GM23338 (cell line): ENCODE measurements around the gene SLC35F4. TPM values are rescaled to one million over a fixed set of nuclear protein-coding genes. Genes with fewer than 3 reads are reported as not detected.

Experiments
- ATAC-seq: fragments of 200-7000 bp; cut with Tn5 transposase; 3 replicates; pipeline ENCODE4 v1.9.1; 2020
- DNase-seq: peaks from one replicate; pipeline ENCODE4 v3.0.0-alpha.2; 2015; ENCODE audit warnings: low spot score
- H2AFZ ChIP-seq: fragments of 200-600 bp; sonication (generic); 2 replicates; pipeline ENCODE4 v1.8.0; 2016; ENCODE audit warnings: antibody characterized with exemption, mild to moderate bottlenecking, moderate library complexity
- H3F3A ChIP-seq: fragments of 200-600 bp; sonication (generic); replicated peaks from 2 replicates; pipeline ENCODE4 v1.8.0; 2017; ENCODE audit warnings: antibody characterized with exemption, mixed run types, low read depth
- H3K27ac ChIP-seq: fragments of 200-600 bp; sonication (generic); 2 replicates; pipeline ENCODE4 v1.6.1; 2016; ENCODE audit warnings: low read depth
- H3K27me3 ChIP-seq: fragments of 200-600 bp; sonication (generic); 2 replicates; pipeline ENCODE4 v1.8.0; 2016; ENCODE audit warnings: mild to moderate bottlenecking, mixed run types, moderate library complexity; ENCODE audit not compliant: insufficient read depth
- H3K36me3 ChIP-seq: fragments of 200-600 bp; sonication (generic); 2 replicates; pipeline ENCODE4 v1.8.0; 2016; ENCODE audit warnings: mild to moderate bottlenecking; ENCODE audit not compliant: insufficient read depth
- H3K4me1 ChIP-seq: fragments of 200-600 bp; sonication (generic); 2 replicates; pipeline ENCODE4 v1.8.0; 2016; ENCODE audit warnings: mild to moderate bottlenecking, moderate library complexity; ENCODE audit not compliant: insufficient read depth
- H3K4me2 ChIP-seq: fragments of 200-600 bp; sonication (generic); 2 replicates; pipeline ENCODE4 v1.7.1; 2017; ENCODE audit warnings: mixed run types
- H3K4me3 ChIP-seq: fragments of 200-600 bp; sonication (generic); 2 replicates; pipeline ENCODE4 v1.6.1; 2016; ENCODE audit warnings: mixed run types
- H3K79me2 ChIP-seq: fragments of 200-600 bp; sonication (generic); replicated peaks from 2 replicates; pipeline ENCODE4 v1.8.0; 2017; ENCODE audit warnings: mild to moderate bottlenecking; ENCODE audit not compliant: insufficient read depth
- H3K9me2 ChIP-seq: fragments of 200-600 bp; sonication (generic); 2 replicates; pipeline ENCODE4 v1.8.0; 2017; ENCODE audit not compliant: insufficient read depth
- H4K20me1 ChIP-seq: fragments of 200-600 bp; sonication (generic); replicated peaks from 2 replicates; pipeline ENCODE4 v1.8.0; 2017; ENCODE audit warnings: mild to moderate bottlenecking; ENCODE audit not compliant: insufficient read depth
- H3K27ac Mint-ChIP-seq: 2 replicates; pipeline ENCODE4 v1.8.0; 2020; ENCODE audit warnings: inconsistent platforms, mild to moderate bottlenecking, moderate library complexity, mixed read lengths
- H3K27me3 Mint-ChIP-seq: 3 replicates; pipeline ENCODE4 v1.8.0; 2022; ENCODE audit warnings: low read depth, mild to moderate bottlenecking, moderate library complexity, mixed read lengths, inconsistent platforms; ENCODE audit not compliant: insufficient read depth, poor library complexity
- H3K36me3 Mint-ChIP-seq: 3 replicates; pipeline ENCODE4 v1.8.0; 2021; ENCODE audit warnings: low read depth, mild to moderate bottlenecking, inconsistent platforms, moderate library complexity, mixed read lengths
- H3K4me1 Mint-ChIP-seq: 3 replicates; pipeline ENCODE4 v1.8.0; 2020; ENCODE audit warnings: mild to moderate bottlenecking, inconsistent platforms, mixed read lengths
- H3K4me3 Mint-ChIP-seq: 3 replicates; pipeline ENCODE4 v1.8.0; 2021; ENCODE audit warnings: moderate library complexity, mild to moderate bottlenecking, inconsistent platforms, mixed read lengths
- H3K9me3 Mint-ChIP-seq: 3 replicates; pipeline ENCODE4 v1.8.0; 2020; ENCODE audit warnings: moderate library complexity, mild to moderate bottlenecking, inconsistent platforms, mixed read lengths
- polyA plus RNA-seq: library from polyadenylated mRNA; unstranded; fragments of >200 nt; fragmentation: Nextera tagmentation; extraction: Ambion mirVana; gene quantifications from 2 replicates; pipeline ENCODE4 v1.2.1, GENCODE V29; 2016
- total RNA-seq: library from RNA; depleted of rRNA; stranded (reverse); fragments of >200 nt; shearing (Covaris generic); gene quantifications from 2 replicates; pipeline ENCODE4 v1.2.3, GENCODE V29; 2014
- TF ChIP-seq, protein P1 (sequence below): fragments of 250-450 bp; sonication (Bioruptor Pico); IDR thresholded peaks from 2 replicates; pipeline ENCODE4 v1.5.0; 2020; ENCODE audit warnings: mild to moderate bottlenecking, moderate library complexity
- TF ChIP-seq, protein P2 (sequence below), 2 experiments: fragments of 200-600 bp in 1 of 2; sonication (generic) in 1 of 2; conservative IDR thresholded peaks; 2 replicates each; pipeline versions ENCODE4 v1.5.1 to v1.6.1; 2016 to 2017; ENCODE audit warnings: antibody characterized with exemption in 2 of 2, low read depth in 2 of 2, mild to moderate bottlenecking in 2 of 2, moderate library complexity in 1 of 2

The SLC35F4 gene
- total and polyA plus RNA-seq, 2 experiments from 2014 or later = 0.10 TPM; not detected in 1

DNA sequence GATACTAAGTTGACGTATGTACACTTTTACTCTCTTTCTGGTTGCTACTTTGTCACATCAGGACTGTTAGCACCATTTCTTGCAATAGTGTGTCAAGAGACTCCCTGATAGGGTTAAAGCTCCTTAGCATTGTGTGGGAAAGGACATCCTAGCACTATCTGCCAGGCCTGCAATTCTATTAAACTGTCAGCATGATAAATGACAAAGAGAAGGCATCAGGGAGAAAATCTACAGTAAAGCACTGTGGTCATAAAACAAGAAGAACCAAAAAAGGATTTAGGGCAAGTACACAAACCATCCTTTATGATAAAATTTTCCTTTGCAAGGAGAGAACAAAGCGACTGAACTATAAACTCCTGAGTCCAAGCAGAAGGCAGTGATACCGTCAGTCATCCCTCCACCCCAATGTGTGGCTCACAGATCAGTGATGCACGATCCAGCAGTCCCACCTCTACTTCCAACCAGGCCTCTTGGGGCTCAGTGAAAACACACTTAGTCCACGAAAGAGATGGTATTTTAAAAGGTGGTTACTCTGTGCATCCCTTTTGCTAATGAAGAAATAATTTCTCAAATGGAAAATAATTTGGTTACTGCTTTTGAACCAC, 31.4 kb upstream of the SLC35F4 start (continued):
- TF ChIP-seq, protein P1, sequence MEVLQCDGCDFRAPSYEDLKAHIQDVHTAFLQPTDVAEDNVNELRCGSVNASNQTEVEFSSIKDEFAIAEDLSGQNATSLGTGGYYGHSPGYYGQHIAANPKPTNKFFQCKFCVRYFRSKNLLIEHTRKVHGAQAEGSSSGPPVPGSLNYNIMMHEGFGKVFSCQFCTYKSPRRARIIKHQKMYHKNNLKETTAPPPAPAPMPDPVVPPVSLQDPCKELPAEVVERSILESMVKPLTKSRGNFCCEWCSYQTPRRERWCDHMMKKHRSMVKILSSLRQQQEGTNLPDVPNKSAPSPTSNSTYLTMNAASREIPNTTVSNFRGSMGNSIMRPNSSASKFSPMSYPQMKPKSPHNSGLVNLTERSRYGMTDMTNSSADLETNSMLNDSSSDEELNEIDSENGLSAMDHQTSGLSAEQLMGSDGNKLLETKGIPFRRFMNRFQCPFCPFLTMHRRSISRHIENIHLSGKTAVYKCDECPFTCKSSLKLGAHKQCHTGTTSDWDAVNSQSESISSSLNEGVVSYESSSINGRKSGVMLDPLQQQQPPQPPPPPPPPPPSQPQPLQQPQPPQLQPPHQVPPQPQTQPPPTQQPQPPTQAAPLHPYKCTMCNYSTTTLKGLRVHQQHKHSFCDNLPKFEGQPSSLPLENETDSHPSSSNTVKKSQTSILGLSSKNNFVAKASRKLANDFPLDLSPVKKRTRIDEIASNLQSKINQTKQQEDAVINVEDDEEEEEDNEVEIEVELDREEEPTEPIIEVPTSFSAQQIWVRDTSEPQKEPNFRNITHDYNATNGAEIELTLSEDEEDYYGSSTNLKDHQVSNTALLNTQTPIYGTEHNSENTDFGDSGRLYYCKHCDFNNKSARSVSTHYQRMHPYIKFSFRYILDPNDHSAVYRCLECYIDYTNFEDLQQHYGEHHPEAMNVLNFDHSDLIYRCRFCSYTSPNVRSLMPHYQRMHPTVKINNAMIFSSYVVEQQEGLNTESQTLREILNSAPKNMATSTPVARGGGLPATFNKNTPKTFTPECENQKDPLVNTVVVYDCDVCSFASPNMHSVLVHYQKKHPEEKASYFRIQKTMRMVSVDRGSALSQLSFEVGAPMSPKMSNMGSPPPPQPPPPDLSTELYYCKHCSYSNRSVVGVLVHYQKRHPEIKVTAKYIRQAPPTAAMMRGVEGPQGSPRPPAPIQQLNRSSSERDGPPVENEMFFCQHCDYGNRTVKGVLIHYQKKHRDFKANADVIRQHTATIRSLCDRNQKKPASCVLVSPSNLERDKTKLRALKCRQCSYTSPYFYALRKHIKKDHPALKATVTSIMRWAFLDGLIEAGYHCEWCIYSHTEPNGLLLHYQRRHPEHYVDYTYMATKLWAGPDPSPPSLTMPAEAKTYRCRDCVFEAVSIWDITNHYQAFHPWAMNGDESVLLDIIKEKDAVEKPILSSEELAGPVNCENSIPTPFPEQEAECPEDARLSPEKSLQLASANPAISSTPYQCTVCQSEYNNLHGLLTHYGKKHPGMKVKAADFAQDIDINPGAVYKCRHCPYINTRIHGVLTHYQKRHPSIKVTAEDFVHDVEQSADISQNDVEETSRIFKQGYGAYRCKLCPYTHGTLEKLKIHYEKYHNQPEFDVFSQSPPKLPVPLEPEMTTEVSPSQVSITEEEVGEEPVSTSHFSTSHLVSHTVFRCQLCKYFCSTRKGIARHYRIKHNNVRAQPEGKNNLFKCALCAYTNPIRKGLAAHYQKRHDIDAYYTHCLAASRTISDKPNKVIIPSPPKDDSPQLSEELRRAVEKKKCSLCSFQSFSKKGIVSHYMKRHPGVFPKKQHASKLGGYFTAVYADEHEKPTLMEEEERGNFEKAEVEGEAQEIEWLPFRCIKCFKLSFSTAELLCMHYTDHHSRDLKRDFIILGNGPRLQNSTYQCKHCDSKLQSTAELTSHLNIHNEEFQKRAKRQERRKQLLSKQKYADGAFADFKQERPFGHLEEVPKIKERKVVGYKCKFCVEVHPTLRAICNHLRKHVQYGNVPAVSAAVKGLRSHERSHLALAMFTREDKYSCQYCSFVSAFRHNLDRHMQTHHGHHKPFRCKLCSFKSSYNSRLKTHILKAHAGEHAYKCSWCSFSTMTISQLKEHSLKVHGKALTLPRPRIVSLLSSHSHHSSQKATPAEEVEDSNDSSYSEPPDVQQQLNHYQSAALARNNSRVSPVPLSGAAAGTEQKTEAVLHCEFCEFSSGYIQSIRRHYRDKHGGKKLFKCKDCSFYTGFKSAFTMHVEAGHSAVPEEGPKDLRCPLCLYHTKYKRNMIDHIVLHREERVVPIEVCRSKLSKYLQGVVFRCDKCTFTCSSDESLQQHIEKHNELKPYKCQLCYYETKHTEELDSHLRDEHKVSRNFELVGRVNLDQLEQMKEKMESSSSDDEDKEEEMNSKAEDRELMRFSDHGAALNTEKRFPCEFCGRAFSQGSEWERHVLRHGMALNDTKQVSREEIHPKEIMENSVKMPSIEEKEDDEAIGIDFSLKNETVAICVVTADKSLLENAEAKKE (CRISPR knock-in tag) = no peak

DNA sequence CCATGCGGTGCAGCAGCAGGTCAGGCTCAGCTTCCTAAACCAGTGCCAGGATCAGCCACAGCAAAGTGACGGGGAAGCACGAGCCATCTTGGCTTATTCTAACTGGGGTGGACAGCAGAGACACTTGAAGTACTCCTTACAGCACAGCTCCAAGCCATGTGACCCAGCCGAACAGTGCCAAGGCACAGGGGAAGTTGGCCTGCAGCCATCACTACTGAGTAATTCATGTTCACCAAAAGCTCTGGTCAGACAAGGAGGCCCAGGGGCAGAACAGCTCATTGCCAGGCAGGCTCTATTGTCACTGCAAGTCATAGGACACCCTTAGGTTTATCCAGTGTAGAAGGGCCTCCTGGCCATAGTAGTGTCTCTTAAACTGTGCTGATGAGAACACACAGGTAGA, 23.4 kb upstream of the SLC35F4 start:
- Histone ChIP-seq H3K36me3 (no peaks in the 10 kb centered on the region), H3K27ac (no peak overlapping the region), H2AFZ (no peak overlapping the region), H3K4me1 (no peaks in the 10 kb centered on the region), H3F3A (no peaks in the 10 kb centered on the region), H3K27me3 (no peaks in the 10 kb centered on the region), H3K79me2 (no peaks in the 10 kb centered on the region), H3K4me2 (no peak overlapping the region), H3K9me2 (no peaks in the 10 kb centered on the region), H4K20me1 (no peaks in the 10 kb centered on the region), H3K4me3 (no peak overlapping the region)
- Mint-ChIP-seq H3K4me3 (no peak overlapping the region), H3K9me3 (no peaks in the 10 kb centered on the region), H3K36me3 (no peaks in the 10 kb centered on the region), H3K27me3 (peaks cover 2% of the 10 kb centered on the region), H3K27ac (no peak overlapping the region), H3K4me1 (no peaks in the 10 kb centered on the region)
- ATAC-seq (no peak), DNase-seq (no peak)
- TF ChIP-seq, protein P1 (CRISPR knock-in tag) = no peak
- TF ChIP-seq, protein P2, sequence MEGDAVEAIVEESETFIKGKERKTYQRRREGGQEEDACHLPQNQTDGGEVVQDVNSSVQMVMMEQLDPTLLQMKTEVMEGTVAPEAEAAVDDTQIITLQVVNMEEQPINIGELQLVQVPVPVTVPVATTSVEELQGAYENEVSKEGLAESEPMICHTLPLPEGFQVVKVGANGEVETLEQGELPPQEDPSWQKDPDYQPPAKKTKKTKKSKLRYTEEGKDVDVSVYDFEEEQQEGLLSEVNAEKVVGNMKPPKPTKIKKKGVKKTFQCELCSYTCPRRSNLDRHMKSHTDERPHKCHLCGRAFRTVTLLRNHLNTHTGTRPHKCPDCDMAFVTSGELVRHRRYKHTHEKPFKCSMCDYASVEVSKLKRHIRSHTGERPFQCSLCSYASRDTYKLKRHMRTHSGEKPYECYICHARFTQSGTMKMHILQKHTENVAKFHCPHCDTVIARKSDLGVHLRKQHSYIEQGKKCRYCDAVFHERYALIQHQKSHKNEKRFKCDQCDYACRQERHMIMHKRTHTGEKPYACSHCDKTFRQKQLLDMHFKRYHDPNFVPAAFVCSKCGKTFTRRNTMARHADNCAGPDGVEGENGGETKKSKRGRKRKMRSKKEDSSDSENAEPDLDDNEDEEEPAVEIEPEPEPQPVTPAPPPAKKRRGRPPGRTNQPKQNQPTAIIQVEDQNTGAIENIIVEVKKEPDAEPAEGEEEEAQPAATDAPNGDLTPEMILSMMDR (conservative IDR thresholded peaks at IDR 0.05; ENCODE audit: low read depth in 2 of 2) = no peak
